WI38 (cell line): Measurements from ENCODE around the gene GCK.

Experiments used
- H3K4me3 ChIP-seq: 2 replicates; pipeline ENCODE4 v1.5.1; 2011; ENCODE audit warnings: low read depth, mild to moderate bottlenecking, control low read depth, low read length
- TF ChIP-seq, protein P1 (sequence below): IDR thresholded peaks from 2 replicates; pipeline ENCODE4 v1.5.1; 2012; ENCODE audit warnings: low read depth, mild to moderate bottlenecking, control low read depth, low read length

GCK gene

DNA sequence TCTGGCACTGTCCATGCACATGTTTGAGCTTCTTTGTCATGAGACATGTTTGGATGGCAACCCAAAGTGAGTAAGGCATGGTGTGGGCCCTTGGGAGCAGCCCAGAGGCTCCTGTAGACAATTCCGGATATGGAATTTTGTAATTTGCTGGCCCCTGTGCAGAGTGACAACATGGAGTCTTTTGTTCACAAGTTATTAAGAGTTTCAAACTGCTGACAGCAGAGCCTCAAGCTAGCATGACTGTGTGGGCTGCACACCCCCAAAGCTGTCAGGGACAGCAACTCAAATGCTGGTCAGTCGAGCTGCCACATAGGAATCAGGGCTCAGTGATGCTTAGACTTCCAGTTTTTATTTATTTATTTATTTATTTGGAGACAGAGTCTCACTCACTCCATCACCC, 41.1 kb downstream of the GCK start:
- TF ChIP-seq, protein P1, sequence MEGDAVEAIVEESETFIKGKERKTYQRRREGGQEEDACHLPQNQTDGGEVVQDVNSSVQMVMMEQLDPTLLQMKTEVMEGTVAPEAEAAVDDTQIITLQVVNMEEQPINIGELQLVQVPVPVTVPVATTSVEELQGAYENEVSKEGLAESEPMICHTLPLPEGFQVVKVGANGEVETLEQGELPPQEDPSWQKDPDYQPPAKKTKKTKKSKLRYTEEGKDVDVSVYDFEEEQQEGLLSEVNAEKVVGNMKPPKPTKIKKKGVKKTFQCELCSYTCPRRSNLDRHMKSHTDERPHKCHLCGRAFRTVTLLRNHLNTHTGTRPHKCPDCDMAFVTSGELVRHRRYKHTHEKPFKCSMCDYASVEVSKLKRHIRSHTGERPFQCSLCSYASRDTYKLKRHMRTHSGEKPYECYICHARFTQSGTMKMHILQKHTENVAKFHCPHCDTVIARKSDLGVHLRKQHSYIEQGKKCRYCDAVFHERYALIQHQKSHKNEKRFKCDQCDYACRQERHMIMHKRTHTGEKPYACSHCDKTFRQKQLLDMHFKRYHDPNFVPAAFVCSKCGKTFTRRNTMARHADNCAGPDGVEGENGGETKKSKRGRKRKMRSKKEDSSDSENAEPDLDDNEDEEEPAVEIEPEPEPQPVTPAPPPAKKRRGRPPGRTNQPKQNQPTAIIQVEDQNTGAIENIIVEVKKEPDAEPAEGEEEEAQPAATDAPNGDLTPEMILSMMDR: no peak

DNA sequence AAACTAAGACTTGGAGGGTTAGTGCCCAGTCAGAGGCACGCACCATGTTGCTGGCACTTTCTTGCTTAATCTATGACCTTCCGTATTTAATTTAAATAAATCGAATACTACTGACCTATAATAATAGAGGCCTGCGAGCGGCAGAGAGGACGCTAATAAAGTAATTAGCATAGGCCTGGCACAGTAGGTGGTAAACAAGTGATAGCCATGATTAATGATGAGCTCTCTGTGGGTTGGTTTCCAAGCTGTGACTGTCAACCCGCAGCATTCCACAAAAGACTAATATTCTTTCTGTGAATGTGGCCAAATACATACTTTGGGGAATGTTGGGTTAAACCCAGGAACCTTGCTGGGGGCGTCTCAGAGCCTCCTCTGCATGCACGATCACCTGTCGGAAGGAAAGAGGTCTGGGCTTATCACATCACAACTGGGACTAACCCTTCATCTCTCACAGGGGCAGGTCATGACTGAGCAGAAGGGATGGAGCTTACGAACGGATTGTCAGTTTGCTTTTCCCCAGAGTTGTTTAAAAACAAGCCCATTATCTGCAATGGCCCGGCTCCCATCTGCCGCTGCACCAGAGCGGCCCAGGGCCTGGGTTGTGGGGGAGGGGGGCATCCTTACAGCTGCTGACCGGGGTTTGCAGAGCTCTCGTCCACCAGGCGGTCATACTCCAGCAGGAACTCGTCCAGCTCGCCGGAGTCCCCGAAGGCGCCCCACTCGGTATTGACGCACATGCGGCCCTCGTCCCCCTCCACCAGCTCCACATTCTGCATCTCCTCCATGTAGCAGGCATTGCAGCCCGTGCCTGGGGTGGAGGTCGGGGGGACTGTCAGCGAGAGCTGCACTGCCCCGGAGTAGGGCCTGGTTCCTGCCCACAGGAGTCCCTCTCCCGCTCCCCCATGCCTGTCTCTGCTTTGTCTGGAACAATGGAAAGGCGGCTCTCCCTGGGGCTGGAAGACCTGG, 41.9 kb downstream of the GCK start:
- TF ChIP-seq, protein P1: no peak
- H3K4me3 ChIP-seq: no peak overlapping the region

More for the DNA sequence above, 41.1 kb downstream of the GCK start:
- no peak overlapping the region for H3K4me3 ChIP-seq

DNA sequence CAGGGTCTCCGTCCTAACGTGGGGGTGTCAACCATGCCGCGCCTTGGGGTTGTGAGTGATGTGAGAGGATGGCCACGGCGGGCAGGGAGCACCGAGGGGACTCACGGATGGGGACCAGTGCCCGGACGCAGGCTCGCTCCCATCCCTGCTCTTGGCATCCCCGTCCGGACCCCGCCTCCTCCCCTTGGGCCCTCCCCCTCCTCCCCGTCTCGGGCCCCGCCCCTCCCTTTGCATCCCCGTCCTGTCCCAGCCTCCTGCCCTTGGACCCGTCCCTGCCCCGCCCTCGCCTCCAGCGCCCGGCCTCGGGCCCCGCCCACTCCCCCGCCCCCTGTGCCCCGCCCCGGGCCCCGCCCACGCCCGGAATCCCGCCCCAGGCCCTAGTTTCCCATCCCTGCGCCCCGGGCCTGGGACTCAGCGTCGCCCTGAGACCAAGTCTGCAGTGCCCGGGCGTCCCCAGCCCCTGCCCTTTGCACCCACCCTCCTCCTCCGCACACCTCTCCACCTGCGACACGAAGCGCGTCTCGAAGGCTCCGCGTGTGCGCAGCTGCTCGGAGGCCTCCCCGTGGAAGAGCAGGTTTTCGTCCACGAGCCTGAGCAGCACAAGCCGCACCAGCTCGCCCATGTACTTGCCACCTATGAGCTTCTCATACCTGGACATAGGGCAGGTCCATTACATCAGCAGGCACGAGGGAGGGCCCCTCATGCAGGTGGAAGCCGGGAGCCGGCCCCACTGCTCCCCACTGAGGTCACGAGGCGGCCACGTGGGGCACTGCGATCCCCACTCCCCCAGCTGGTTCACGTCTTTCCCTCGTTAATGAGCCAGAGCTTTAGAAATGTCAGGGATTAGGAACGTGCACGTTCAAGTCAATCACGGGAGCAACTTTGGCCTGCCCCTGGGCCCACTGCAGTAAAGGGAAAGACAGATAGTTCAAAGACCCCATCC, 43.0 kb downstream of the GCK start:
- H3K4me3 ChIP-seq: 0 out of 2 replicates have a peak overlapping the region, but pooled peaks have one; percentile 17
- TF ChIP-seq, protein P1: no peak

DNA sequence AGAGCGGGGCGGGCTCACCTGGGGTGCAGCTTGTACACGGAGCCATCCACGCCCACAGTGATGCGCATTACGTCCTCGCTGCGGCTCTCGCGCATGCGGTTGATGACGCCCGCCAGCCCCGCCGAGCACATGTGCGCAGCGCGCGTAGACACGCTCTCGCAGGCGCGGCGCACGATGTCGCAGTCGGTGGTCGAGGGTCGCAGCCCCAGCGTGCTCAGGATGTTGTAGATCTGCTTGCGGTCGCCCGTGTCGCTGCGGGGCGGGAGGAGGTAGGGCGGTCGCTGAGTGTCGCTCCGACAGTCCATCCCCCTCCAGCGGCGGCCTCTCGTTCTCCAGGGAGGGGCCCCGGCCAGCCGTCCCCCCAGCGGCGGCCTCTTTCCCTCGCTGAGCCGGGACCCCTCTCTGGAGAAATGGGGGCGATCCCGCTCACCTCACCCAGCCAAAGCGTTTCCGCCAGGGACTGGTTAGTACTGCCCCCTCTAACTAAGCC, 43.7 kb downstream of the GCK start:
- TF ChIP-seq, protein P1: no peak
- H3K4me3 ChIP-seq: 0 out of 2 replicates have a peak overlapping the region, but pooled peaks have one; percentile 17

DNA sequence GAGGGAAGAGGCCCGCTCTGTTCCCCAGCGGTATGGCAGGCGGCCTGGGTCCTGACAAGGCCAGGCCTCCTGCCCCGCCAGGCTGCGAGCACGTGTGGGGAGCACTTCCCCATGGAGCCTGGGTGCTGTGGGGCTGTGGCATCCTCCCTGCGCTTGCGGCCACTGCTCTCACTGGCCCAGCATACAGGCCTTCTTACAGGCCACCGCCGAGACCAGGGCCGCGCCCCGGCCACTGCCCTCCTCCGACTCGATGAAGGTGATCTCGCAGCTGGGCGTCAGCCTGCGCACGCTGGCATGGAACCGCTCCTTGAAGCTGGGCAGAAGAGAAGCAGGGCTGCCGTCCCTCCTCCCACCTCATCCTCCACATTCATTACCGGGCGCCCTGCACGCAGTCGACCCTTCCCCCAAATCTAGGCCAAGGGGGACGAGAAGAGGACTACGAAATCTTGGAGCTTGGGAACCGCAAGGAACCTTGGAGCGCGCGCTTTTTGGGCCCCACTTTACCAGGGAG, 44.2 kb downstream of the GCK start:
- no peak overlapping the region for H3K4me3 ChIP-seq
- TF ChIP-seq, protein P1: no peak

DNA sequence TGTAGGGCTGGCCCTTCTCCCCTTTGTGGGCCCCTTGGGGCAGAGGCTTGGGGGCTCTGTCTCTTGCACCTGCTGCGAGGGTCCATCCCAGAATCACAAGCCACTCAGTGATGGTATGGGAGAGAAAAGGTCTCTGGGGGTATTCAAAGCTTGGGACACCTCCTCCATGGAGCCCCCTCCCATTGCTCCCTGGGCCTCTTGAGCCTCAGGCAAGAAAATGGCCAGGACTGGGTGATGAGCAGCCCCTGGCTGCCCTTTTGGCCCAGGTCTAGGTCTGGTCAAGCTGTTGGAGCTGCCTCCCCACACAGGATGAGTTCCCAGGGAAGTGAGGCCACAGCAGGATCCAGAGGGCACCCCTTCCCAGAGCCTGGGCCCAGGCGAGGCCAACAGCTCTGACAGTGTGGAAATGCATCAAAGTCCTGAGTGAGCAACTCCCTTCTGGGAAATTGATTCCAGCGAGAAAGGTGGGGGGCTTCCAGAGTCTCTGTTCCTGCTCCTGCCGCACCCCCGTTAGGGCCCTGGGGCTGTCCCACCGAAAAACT, 44.7 kb downstream of the GCK start:
- H3K4me3 ChIP-seq: no peak overlapping the region
- TF ChIP-seq, protein P1: no peak
